HG02981 (cell line): ENCODE data around the gene CEP295NL.
"Not testable (repeated sequence)": the region's sequence is repeated elsewhere in the genome, so short reads cannot be mapped to it uniquely, and the experiment has no call there.

Experiments used
- ATAC-seq: cut with Tn5 transposase; IDR thresholded peaks from one replicate; pipeline ENCODE4 v1.9.1; 2021; ENCODE audit warnings: mild to moderate bottlenecking, moderate library complexity; ENCODE audit not compliant: unreplicated experiment

CEP295NL gene

GRCh38 chr17:78873519-78874340 is 29.3 kb downstream of the CEP295NL start:
- no peak for ATAC-seq

- ATAC-seq: no peak
Measured at GRCh38 chr17:78872486-78872885, 30.5 kb downstream of the CEP295NL start.

DNA sequence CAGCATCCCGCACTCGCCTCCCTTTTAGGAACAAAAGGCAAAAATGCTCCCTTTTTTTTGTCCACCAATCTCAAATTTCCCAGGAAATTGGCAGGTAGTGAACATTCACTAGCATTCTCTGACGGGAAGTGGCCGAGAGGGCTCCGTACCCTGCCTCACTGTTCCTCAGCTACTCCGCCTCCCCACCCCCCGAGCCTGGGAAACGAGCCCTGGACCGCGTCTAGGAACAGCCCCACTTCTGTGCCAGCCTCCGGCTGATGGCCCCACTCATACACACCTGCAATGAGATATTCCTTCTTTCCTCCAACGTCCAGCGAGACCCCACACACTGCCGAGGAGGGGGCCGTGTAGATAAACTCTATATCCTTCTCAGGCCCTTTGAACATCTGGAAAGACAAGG is 32.4 kb downstream of the CEP295NL start:
- ATAC-seq: no peak

- ATAC-seq: no peak
Measured at GRCh38 chr17:78868391-78868790, 34.6 kb downstream of the CEP295NL start.

- not testable (repeated sequence) for ATAC-seq
Measured at GRCh38 chr17:78867046-78867445, 36.0 kb downstream of the CEP295NL start.

DNA sequence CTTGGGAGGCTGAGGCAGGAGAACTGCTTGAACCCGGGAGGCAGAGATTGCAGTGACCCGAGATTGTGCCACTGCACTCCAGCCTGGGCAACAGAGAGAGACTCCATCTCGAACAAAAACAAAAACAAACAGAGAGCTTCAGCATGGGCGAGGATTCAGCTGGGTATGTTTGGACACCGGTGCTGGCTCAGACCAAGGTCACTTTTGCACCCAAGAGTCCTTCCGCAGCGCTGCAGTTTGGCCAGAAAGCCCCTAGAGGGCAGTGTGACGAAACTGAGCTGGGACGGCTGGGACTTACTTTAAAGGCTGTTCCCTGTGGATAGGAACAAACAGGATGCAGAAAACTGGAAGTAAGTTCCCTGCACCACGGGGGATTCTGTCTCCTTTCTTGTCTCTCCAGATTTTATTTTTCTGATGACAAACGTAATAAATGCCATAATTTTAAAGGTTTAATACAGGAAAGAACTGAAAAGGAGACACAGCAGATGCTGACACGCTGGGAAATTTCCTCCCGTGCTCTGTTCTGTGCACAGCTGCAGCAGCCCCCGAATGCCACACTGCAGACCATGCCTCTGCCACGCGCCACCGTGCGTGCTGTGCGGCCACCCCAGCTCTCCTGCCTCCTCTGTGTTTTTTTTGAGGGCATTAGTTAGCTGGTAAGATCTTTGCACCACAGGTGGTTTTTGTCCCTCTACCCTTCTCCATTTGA is 37.2 kb downstream of the CEP295NL start:
- no peak for ATAC-seq

- no peak for ATAC-seq
Measured at GRCh38 chr17:78864117-78864516, 38.9 kb downstream of the CEP295NL start.

- ATAC-seq: no peak
Measured at GRCh38 chr17:78862073-78863023, 40.7 kb downstream of the CEP295NL start.

GRCh38 chr17:78861229-78861628 is 41.8 kb downstream of the CEP295NL start:
- no peak for ATAC-seq

DNA sequence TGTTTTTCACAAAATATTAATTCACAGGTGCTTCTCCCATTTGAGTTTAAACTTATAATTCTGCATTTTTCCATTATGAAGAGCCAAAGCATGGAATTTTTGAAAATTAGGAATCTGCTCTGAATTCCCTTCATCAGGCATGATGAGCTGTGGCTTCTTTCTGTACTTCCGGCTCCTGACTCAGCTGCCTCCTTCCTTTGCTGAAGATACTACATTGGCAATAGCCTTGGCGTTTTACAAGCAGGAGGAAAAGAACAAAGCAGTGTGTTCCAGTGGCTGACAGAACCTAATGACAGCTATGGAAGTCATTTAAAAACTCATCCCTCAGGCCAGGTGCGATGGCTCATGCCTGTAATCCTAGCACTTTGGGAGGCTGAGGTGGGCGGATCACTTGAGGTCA is 44.0 kb downstream of the CEP295NL start:
- no peak for ATAC-seq

- no peak for ATAC-seq
Measured at GRCh38 chr17:78857266-78857665, 45.7 kb downstream of the CEP295NL start.

GRCh38 chr17:78855561-78856165 is 47.3 kb downstream of the CEP295NL start:
- no peak for ATAC-seq

GRCh38 chr17:78854508-78854907 is 48.5 kb downstream of the CEP295NL start:
- ATAC-seq: no peak

DNA sequence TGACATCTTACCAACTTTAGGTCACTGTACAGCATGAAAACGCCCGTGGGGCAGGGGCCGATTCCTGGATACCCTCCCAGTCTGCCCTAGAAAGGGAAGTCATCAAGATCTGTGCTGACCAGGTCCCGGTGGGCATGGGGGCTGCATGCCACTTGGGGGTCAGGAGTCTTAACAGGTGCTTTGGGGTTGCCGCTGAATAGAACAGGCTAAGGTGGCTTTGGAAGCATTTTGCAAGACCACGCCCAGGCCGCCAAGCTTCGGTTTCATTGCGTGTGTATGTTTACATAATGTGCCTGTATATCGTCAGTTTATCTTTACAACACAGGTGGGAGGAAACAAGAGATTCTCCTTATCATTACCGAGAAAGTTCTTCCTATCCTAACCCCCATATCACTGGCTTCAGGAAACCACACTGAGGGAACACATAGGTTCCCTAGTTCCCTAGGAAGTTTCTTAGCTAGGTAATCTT is 49.0 kb downstream of the CEP295NL start:
- ATAC-seq: no peak

DNA sequence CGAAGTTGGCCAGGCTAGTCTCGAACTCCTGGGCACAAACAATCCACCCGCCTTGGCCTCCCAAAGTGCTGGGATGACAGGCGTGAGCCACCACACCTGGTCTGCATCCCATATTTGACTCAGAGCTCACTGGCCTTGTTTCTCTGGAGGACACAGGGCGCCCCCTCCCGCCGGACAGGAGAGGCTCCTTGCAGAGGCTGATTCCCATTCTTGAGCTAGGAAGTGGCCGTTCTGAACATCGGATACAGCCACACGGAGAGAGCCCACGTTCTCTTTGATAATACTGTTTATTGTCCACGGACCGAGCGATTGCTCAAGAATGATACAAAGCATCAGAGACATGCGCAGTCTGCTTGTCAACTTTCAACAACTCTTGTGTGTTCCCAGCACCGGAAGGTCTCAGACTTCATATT is 50.3 kb downstream of the CEP295NL start:
- ATAC-seq: no peak

DNA sequence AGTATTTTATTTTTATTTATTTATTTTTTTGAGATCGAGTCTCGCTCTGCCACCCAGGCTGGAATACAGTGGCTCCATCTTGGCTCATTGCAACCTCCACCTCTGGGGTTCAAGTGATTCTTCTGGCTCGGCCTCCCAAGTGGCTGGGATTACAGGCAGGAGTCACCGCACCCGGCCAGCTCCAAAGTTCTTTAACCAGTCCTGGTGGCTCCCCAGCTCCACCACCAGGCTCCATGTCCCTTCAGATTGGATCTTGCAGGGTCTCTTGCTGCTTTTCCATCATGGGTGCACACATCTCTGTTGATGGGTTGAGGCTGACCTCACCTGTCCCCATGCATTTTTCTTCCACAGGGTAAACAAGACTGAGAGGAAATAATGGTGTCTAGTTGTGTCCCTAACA is 54.0 kb downstream of the CEP295NL start:
- no peak for ATAC-seq

- ATAC-seq: no peak
Measured at GRCh38 chr17:78847052-78847451, 55.9 kb downstream of the CEP295NL start.

- ATAC-seq: no peak
Measured at GRCh38 chr17:78844301-78845005, 58.5 kb downstream of the CEP295NL start.

DNA sequence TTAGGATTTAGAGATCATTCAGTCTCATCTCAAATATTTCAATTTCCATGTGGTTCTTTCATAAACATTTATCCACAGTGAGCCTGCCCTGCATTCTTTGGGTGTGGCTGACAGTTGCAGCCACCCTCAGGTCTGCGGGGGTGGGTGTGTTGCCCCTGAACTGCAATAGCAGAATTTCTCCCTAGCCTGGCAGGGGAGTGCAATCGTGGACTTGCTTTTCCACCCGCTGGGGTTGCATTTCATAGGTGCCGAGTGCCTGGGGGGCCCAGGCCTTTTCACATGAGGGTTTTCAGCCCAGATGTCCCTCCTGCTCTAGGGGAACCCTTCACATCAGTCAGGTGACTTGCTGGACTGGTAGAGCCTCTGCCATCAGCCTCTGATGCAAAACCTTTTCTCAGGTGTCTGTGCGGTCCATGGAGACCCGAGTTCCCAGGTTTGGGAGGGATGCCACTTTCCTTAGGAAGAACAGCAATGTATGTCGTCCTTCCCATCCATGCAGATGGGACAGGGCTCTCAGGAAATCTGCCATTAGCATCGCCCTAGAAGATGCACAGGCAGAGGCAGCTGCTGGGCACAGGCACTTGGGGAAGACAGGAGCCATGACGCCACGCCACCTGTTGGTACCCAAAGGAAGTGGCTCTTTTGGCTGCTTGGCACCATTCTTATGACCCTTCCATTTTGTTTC is 60.0 kb downstream of the CEP295NL start:
- ATAC-seq: no peak
